Measurements from ENCODE around the gene DGLUCY. TPM values are rescaled to one million over a fixed set of nuclear protein-coding genes. Genes with fewer than 3 reads are reported as not detected.
"Not testable (repeated sequence)": the region's sequence is repeated elsewhere in the genome, so short reads cannot be mapped to it uniquely, and the experiment has no call there.

DGLUCY gene
- total RNA-seq, 1 donor from 2014 or later: 28.1 TPM

- no peak overlapping the region for H3K27ac Mint-ChIP-seq
- intact Hi-C loops (cut with micrococcal nuclease): no loop called here
- DNase-seq: no peak
- peaks cover 13% of the 10 kb centered on the region for H3K4me1 Mint-ChIP-seq
- H3K9me3 Mint-ChIP-seq: no peaks in the 10 kb centered on the region
- peaks cover 7% of the 10 kb centered on the region for H3K27me3 Mint-ChIP-seq
- no peak overlapping the region for H3K4me3 Mint-ChIP-seq
- no peaks in the 10 kb centered on the region for H3K36me3 Mint-ChIP-seq (ENCODE audit: low read depth)
These were observed 23.1 kb upstream of the DGLUCY start for GRCh38 chr14:91090743-91091142.

GRCh38 chr14:91092073-91092472 is 21.8 kb upstream of the DGLUCY start:
- intact Hi-C loops (cut with micrococcal nuclease): no loop called here
- Mint-ChIP-seq H3K4me3 (no peak overlapping the region), H3K36me3 (ENCODE audit: low read depth) (no peaks in the 10 kb centered on the region), H3K27me3 (peaks cover 12% of the 10 kb centered on the region), H3K4me1 (peaks cover 11% of the 10 kb centered on the region), H3K9me3 (no peaks in the 10 kb centered on the region), H3K27ac (no peak overlapping the region)
- no peak for DNase-seq

GRCh38 chr14:91093743-91094472 is 20.0 kb upstream of the DGLUCY start:
- DNase-seq; H3K4me3 Mint-ChIP-seq; H3K4me1 Mint-ChIP-seq; H3K9me3 Mint-ChIP-seq; H3K36me3 Mint-ChIP-seq (ENCODE audit: low read depth); H3K27ac Mint-ChIP-seq; intact Hi-C loops (cut with micrococcal nuclease): not testable (repeated sequence)
- H3K27me3 Mint-ChIP-seq: peaks cover 14% of the 10 kb centered on the region

- Mint-ChIP-seq H3K4me1 (peaks cover 4% of the 10 kb centered on the region), H3K27me3 (peaks cover 14% of the 10 kb centered on the region), H3K4me3 (no peak overlapping the region), H3K9me3 (peaks cover 3% of the 10 kb centered on the region), H3K27ac (no peak overlapping the region), H3K36me3 (ENCODE audit: low read depth) (no peaks in the 10 kb centered on the region)
- intact Hi-C loops (cut with micrococcal nuclease): no loop called here
- no peak for DNase-seq
These were observed 19.1 kb upstream of the DGLUCY start for GRCh38 chr14:91094772-91095171.

- DNase-seq: no peak
- intact Hi-C loops (cut with micrococcal nuclease): no loop called here
- Mint-ChIP-seq H3K4me1 (peaks cover 7% of the 10 kb centered on the region), H3K9me3 (peaks cover 3% of the 10 kb centered on the region), H3K36me3 (ENCODE audit: low read depth) (peaks cover 2% of the 10 kb centered on the region), H3K27me3 (peaks cover 15% of the 10 kb centered on the region), H3K27ac (no peak overlapping the region), H3K4me3 (no peak overlapping the region)
These were observed 18.7 kb upstream of the DGLUCY start for GRCh38 chr14:91095178-91095577.

GRCh38 chr14:91097657-91098056 is 16.2 kb upstream of the DGLUCY start:
- DNase-seq; intact Hi-C loops (cut with micrococcal nuclease); H3K4me3 Mint-ChIP-seq; H3K36me3 Mint-ChIP-seq (ENCODE audit: low read depth); H3K9me3 Mint-ChIP-seq; H3K4me1 Mint-ChIP-seq; H3K27ac Mint-ChIP-seq: not testable (repeated sequence)
- peaks cover 14% of the 10 kb centered on the region for H3K27me3 Mint-ChIP-seq

GRCh38 chr14:91098591-91098990 is 15.3 kb upstream of the DGLUCY start:
- Mint-ChIP-seq H3K4me3 (no peak overlapping the region), H3K27me3 (peaks cover 15% of the 10 kb centered on the region), H3K27ac (no peak overlapping the region), H3K36me3 (ENCODE audit: low read depth) (peaks cover 2% of the 10 kb centered on the region), H3K4me1 (peaks cover 11% of the 10 kb centered on the region), H3K9me3 (peaks cover 3% of the 10 kb centered on the region)
- intact Hi-C loops (cut with micrococcal nuclease): no loop called here
- DNase-seq: no peak

GRCh38 chr14:91100102-91100501 is 13.8 kb upstream of the DGLUCY start:
- peaks cover 2% of the 10 kb centered on the region for H3K36me3 Mint-ChIP-seq (ENCODE audit: low read depth)
- peak overlapping the region; percentile 51 for H3K27ac Mint-ChIP-seq
- H3K4me1 Mint-ChIP-seq: peaks cover 11% of the 10 kb centered on the region
- DNase-seq: no peak
- H3K4me3 Mint-ChIP-seq: no peak overlapping the region
- peaks cover 3% of the 10 kb centered on the region for H3K9me3 Mint-ChIP-seq
- intact Hi-C loops (cut with micrococcal nuclease): no loop called here
- H3K27me3 Mint-ChIP-seq: peaks cover 13% of the 10 kb centered on the region

GRCh38 chr14:91103116-91103515 is 10.8 kb upstream of the DGLUCY start:
- peak overlapping the region; percentile 13 for H3K27ac Mint-ChIP-seq
- peaks cover 2% of the 10 kb centered on the region for H3K36me3 Mint-ChIP-seq (ENCODE audit: low read depth)
- no peaks in the 10 kb centered on the region for H3K9me3 Mint-ChIP-seq
- intact Hi-C loops (cut with micrococcal nuclease): no loop called here
- H3K4me3 Mint-ChIP-seq: no peak overlapping the region
- H3K27me3 Mint-ChIP-seq: peaks cover 5% of the 10 kb centered on the region
- peaks cover 19% of the 10 kb centered on the region for H3K4me1 Mint-ChIP-seq
- no peak for DNase-seq

- Mint-ChIP-seq H3K4me1 (peaks cover 46% of the 10 kb centered on the region), H3K9me3 (no peaks in the 10 kb centered on the region)
- intact Hi-C loops (cut with micrococcal nuclease): no loop called here
These were observed 4.8 kb upstream of the DGLUCY start for GRCh38 chr14:91108941-91109611.

GRCh38 chr14:91111443-91111842 is 2.4 kb upstream of the DGLUCY start:
- Mint-ChIP-seq H3K27me3 (no peaks in the 10 kb centered on the region), H3K9me3 (no peaks in the 10 kb centered on the region), H3K4me3 (no peak overlapping the region), H3K4me1 (peaks cover 59% of the 10 kb centered on the region), H3K36me3 (ENCODE audit: low read depth) (peaks cover 4% of the 10 kb centered on the region), H3K27ac (no peak overlapping the region)
- no peak for DNase-seq
- intact Hi-C loops (cut with micrococcal nuclease): no loop called here

More at GRCh38 chr14:91108941-91109611, 4.8 kb upstream of the DGLUCY start:
- peak overlapping the region; percentile 54 for H3K4me3 Mint-ChIP-seq
- no peaks in the 10 kb centered on the region for H3K27me3 Mint-ChIP-seq
- H3K27ac Mint-ChIP-seq: peak overlapping the region; percentile 94
- H3K36me3 Mint-ChIP-seq (ENCODE audit: low read depth): no peaks in the 10 kb centered on the region
- DNase-seq: peak; percentile 82

GRCh38 chr14:91112194-91112593 is 1.7 kb upstream of the DGLUCY start:
- Mint-ChIP-seq H3K27ac (peak overlapping the region; percentile 59), H3K36me3 (ENCODE audit: low read depth) (peaks cover 9% of the 10 kb centered on the region), H3K4me1 (peaks cover 64% of the 10 kb centered on the region), H3K9me3 (no peaks in the 10 kb centered on the region), H3K4me3 (peak overlapping the region; percentile 54), H3K27me3 (no peaks in the 10 kb centered on the region)
- DNase-seq: no peak
- intact Hi-C loops (cut with micrococcal nuclease): no loop called here

- peak overlapping the region; percentile 93 for H3K4me3 Mint-ChIP-seq
- H3K27me3 Mint-ChIP-seq: no peaks in the 10 kb centered on the region
- H3K4me1 Mint-ChIP-seq: peaks cover 61% of the 10 kb centered on the region
- DNase-seq: peak; percentile 93
- intact Hi-C loops (cut with micrococcal nuclease): loop anchor here (1.0 to 2.0 kb wide), 4 partner anchors 36 to 144 kb away; partner anchors contain the start of gene RPS6KA5
- peak overlapping the region; percentile 97 for H3K27ac Mint-ChIP-seq
- H3K9me3 Mint-ChIP-seq: peaks cover 8% of the 10 kb centered on the region
- H3K36me3 Mint-ChIP-seq (ENCODE audit: low read depth): peaks cover 27% of the 10 kb centered on the region
These were observed 499 bp downstream of the DGLUCY start for GRCh38 chr14:91114079-91115065.

All from activated CD4-positive, alpha-beta T cell treated with anti-CD3 and anti-CD28 coated beads, Interleukin-2, amount 10 ng/mL, durations not matched to agents 24 days and 14 days (primary cell).